Middle frontal gyrus (tissue), 1 donor: ENCODE results near the gene RALGAPA2.

Experiments used
- DNase-seq: peaks from one replicate; pipeline ENCODE4 v3.0.0-alpha.2; 2015; ENCODE audit warnings: low spot score; ENCODE audit errors: extremely low spot score

Gene RALGAPA2

GRCh38 chr20:20721489-20721888 lies 9.0 kb upstream of the RALGAPA2 start:
- no peak for DNase-seq

GRCh38 chr20:20720158-20720557 lies 7.7 kb upstream of the RALGAPA2 start:
- no peak for DNase-seq

- DNase-seq: no peak
Observed at GRCh38 chr20:20719411-20719810, 7.0 kb upstream of the RALGAPA2 start.

- no peak for DNase-seq
Observed at GRCh38 chr20:20713244-20713765, 861 bp upstream of the RALGAPA2 start.

GRCh38 chr20:20712004-20712473 lies 405 bp downstream of the RALGAPA2 start:
- DNase-seq: no peak

GRCh38 chr20:20711413-20711812 lies 1.0 kb downstream of the RALGAPA2 start:
- no peak for DNase-seq

- no peak for DNase-seq
Observed at GRCh38 chr20:20710443-20711315, 1.8 kb downstream of the RALGAPA2 start.

GRCh38 chr20:20709887-20710286 lies 2.6 kb downstream of the RALGAPA2 start:
- DNase-seq: no peak

- DNase-seq: no peak
Observed at GRCh38 chr20:20706285-20706684, 6.2 kb downstream of the RALGAPA2 start.

GRCh38 chr20:20702330-20703245 lies 9.9 kb downstream of the RALGAPA2 start:
- DNase-seq: no peak

- no peak for DNase-seq
Observed at GRCh38 chr20:20699917-20700316, 12.5 kb downstream of the RALGAPA2 start.

GRCh38 chr20:20699144-20699543 lies 13.3 kb downstream of the RALGAPA2 start:
- DNase-seq: no peak

- no peak for DNase-seq
Observed at GRCh38 chr20:20697325-20697845, 15.1 kb downstream of the RALGAPA2 start.

GRCh38 chr20:20695250-20695816 lies 17.1 kb downstream of the RALGAPA2 start:
- DNase-seq: no peak

GRCh38 chr20:20694591-20694990 lies 17.9 kb downstream of the RALGAPA2 start:
- no peak for DNase-seq

GRCh38 chr20:20692587-20692986 lies 19.9 kb downstream of the RALGAPA2 start:
- DNase-seq: no peak

- DNase-seq: no peak
Observed at GRCh38 chr20:20691477-20692235, 20.8 kb downstream of the RALGAPA2 start.

- no peak for DNase-seq
Observed at GRCh38 chr20:20690676-20691476, 21.6 kb downstream of the RALGAPA2 start.

GRCh38 chr20:20687319-20687718 lies 25.1 kb downstream of the RALGAPA2 start:
- DNase-seq: no peak

- no peak for DNase-seq
Observed at GRCh38 chr20:20685635-20686034, 26.8 kb downstream of the RALGAPA2 start.
